GM19455 (cell line): ENCODE results near the gene ELN.

ENCODE experiments used
- ATAC-seq: cut with Tn5 transposase; IDR thresholded peaks from one replicate; pipeline ENCODE4 v1.9.1; 2021; ENCODE audit not compliant: unreplicated experiment

Gene ELN

GRCh38 chr7:74092321-74092963 is 64.5 kb downstream of the ELN start:
- peak; percentile 37 for ATAC-seq

- peak; percentile 63 for ATAC-seq
Observed at GRCh38 chr7:74092964-74093471, 65.0 kb downstream of the ELN start.

GRCh38 chr7:74093671-74094223 is 65.8 kb downstream of the ELN start:
- ATAC-seq, result peak; percentile 13

GRCh38 chr7:74094224-74095101 is 66.5 kb downstream of the ELN start:
- ATAC-seq, result peak; percentile 48

GRCh38 chr7:74095135-74095534 is 67.2 kb downstream of the ELN start:
- ATAC-seq, result no peak

- no peak for ATAC-seq
Observed at GRCh38 chr7:74097937-74098614, 70.1 kb downstream of the ELN start.

- no peak for ATAC-seq
Observed at GRCh38 chr7:74099031-74099430, 71.1 kb downstream of the ELN start.

- ATAC-seq, result peak; percentile 85
Observed at GRCh38 chr7:74101061-74101681, 73.2 kb downstream of the ELN start.

GRCh38 chr7:74103219-74103772 is 75.3 kb downstream of the ELN start:
- no peak for ATAC-seq

- ATAC-seq, result no peak
Observed at GRCh38 chr7:74104702-74105101, 76.7 kb downstream of the ELN start.

- ATAC-seq, result no peak
Observed at GRCh38 chr7:74105992-74106391, 78.0 kb downstream of the ELN start.

- no peak for ATAC-seq
Observed at GRCh38 chr7:74106846-74107245, 78.9 kb downstream of the ELN start.

- no peak for ATAC-seq
Observed at GRCh38 chr7:74115326-74115725, 87.4 kb downstream of the ELN start.

GRCh38 chr7:74116356-74116755 is 88.4 kb downstream of the ELN start:
- no peak for ATAC-seq
